ENCODE results near the gene SH2D6.

DNA sequence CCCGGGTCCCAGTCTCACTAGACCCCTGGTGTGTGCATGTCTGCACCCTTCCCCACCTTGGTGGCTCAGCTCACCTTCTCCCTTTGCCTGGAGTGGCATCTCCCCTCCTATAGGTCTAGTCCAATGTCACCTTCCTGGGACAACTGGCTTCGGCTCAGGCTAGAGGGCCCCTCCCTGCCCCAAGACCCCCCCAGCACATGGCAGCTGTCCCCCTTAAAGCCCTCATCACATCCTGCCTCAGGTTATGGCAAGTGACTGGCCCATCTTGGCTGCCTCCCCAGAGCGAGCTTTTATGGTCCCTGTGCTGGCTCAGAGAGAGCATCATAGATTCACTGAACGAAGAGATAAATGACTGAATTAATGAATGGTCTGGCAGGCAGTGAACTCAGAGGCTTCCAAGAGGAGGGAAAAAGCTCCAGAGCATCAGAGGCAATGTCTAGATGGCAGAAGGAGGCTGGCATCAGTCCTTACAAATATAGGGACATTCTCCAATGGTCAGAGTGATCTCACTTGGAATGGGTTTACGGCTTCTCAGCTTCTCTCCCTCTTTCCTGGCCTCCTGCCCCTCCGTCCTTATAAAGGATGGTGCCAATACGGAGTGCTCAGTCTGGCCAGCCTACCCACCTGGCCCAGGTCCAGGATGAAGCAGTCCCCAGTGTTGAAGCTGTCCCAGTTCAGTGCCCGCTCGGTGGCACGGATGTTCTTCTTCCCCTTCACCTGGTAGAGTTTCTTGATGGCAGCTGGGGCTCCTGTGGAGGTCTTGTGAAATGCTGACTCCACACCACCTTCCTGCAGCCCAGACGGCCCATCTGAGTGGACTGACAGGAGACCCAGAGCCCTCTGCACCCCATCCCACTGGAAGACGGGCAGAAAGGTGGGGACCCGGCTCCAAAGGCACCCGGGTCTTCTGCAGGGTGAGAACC lies 17.7 kb upstream of the SH2D6 start:
- TF ChIP-seq POLR2A (IDR thresholded peaks at IDR 0.05; ENCODE audit: low read length): no peak
- no peak for TF ChIP-seq CHD2 (IDR thresholded peaks at IDR 0.05; ENCODE audit: low read length, partially characterized antibody)
- no peak for TF ChIP-seq SMC3 (IDR thresholded peaks at IDR 0.05)
